ENCODE results near the gene NUDT16L1. TPM values are rescaled to one million over a fixed set of nuclear protein-coding genes. Genes with fewer than 3 reads are reported as not detected.
A peak's percentile ranks its signal among the peaks of the same experiment; 100 is the strongest.

The NUDT16L1 gene
- total RNA-seq, 2 donors from 2014 or later = 16.8 to 24.0 TPM

DNA sequence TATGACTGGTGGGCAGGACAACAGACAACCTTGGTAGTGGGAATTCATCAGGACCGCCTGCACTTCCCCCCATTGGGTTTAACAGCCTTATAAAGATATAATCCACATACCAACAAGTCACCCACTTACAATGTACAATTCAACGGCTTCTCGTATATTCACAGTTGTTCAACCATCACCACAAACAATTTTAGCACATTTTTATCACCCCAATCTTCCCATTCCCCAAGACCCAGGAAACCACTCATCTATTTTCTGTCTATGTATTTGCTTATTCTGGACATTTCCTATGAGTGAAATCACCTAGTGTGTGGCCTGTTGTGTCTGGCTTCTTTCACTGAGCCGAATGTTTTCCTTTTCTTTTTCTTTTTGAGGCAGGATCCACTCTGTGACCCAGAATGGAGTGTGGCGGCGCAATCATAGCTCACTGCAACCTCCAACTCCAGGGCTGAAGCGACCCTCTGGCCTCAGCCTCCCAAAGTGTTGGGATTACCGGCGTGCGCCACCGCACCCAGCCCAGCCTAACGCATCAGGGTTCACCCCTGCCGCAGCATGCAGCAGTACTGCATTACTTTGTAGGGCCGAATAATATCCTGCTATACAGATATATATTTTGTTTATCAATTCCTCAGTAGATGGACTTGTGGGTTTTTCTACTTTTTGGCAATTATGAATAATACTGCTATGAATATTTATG, 29.9 kb downstream of the NUDT16L1 start:
- TF ChIP-seq, protein P1, sequence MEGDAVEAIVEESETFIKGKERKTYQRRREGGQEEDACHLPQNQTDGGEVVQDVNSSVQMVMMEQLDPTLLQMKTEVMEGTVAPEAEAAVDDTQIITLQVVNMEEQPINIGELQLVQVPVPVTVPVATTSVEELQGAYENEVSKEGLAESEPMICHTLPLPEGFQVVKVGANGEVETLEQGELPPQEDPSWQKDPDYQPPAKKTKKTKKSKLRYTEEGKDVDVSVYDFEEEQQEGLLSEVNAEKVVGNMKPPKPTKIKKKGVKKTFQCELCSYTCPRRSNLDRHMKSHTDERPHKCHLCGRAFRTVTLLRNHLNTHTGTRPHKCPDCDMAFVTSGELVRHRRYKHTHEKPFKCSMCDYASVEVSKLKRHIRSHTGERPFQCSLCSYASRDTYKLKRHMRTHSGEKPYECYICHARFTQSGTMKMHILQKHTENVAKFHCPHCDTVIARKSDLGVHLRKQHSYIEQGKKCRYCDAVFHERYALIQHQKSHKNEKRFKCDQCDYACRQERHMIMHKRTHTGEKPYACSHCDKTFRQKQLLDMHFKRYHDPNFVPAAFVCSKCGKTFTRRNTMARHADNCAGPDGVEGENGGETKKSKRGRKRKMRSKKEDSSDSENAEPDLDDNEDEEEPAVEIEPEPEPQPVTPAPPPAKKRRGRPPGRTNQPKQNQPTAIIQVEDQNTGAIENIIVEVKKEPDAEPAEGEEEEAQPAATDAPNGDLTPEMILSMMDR (IDR thresholded peaks at IDR 0.05) = no peak
- no peak overlapping the region for H3K4me3 ChIP-seq
- H3K36me3 ChIP-seq = peaks cover 24% of the 10 kb centered on the region
- no peak for DNase-seq (ENCODE audit: low spot score)
- no peaks in the 10 kb centered on the region for H3K9me3 ChIP-seq
- no peaks in the 10 kb centered on the region for H3K27me3 ChIP-seq (replicated peaks; ENCODE audit: insufficient read depth)
- H3K4me1 ChIP-seq (ENCODE audit: control insufficient read depth in 1 of 2, low read depth in 2 of 2) = peaks cover 0 to 14% of the 10 kb centered on the region in 2 donors
- ATAC-seq (ENCODE audit: insufficient number of reproducible peaks, low FRiP score, low read depth) = no peak
- H3K27ac ChIP-seq = peak overlapping the region; percentile 38 to 70

DNA sequence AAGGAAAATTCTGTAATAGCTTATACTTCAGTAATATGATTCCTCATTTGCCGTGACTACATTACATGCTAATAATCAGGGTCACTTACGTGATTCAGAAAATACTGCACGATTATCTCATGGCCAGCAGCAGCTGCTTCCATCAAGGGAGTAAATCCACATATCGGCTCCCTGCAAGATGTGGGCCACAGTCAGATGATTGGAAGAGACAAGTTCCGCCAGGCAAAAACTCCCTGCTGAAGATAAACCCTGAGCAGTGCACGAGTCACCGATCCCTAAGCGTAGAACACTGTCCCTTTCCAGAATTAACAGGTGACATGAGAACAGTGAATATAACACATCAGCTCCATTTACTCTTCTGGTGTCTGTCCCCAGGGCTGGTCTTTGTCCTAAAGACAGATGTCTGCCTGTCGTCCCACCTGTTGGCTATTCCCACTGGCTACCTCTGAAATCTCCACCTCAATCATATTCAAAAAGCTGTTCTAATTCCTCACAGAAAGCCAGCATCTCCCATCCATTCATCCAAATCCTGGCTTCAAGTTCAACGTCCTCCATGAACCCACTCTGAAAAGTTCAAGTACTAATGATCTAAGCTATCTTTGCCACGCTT, 31.4 kb downstream of the NUDT16L1 start:
- DNase-seq (ENCODE audit: low spot score) = no peak
- H3K27me3 ChIP-seq (replicated peaks; ENCODE audit: insufficient read depth) = no peaks in the 10 kb centered on the region
- no peak overlapping the region for H3K4me3 ChIP-seq
- TF ChIP-seq, protein P1 (IDR thresholded peaks at IDR 0.05) = no peak
- ATAC-seq (ENCODE audit: insufficient number of reproducible peaks, low FRiP score, low read depth) = no peak
- peaks cover 30% of the 10 kb centered on the region for H3K36me3 ChIP-seq
- peaks cover 0 to 14% of the 10 kb centered on the region in 2 donors for H3K4me1 ChIP-seq (ENCODE audit: control insufficient read depth in 1 of 2, low read depth in 2 of 2)
- H3K9me3 ChIP-seq = no peaks in the 10 kb centered on the region
- no peak overlapping the region for H3K27ac ChIP-seq

DNA sequence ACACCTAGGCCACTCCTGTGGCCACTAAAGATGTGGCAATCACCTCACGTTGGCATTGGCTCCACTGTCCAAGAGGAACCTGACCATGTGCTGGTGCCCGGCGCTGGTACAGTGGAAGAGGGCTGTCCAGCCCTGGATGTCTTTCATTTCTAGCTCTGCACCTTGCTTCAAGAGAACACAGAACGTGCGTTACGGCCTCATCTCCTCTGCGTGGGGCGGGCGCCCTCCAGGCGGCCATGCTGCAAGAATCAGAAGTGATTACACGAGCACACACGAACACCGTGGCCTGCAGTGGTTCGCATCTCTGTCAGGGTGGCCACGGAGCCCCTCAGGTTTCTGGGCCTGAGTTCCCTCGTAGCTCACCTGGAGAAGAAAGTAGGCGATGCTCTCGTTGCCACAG, 33.3 kb downstream of the NUDT16L1 start:
- Histone ChIP-seq H3K27ac (no peak overlapping the region), H3K9me3 (no peaks in the 10 kb centered on the region), H3K4me3 (no peak overlapping the region), H3K4me1 (ENCODE audit: control insufficient read depth in 1 of 2, low read depth in 2 of 2) (peaks cover 0 to 14% of the 10 kb centered on the region in 2 donors), H3K27me3 (replicated peaks; ENCODE audit: insufficient read depth) (no peaks in the 10 kb centered on the region), H3K36me3 (peaks cover 36% of the 10 kb centered on the region)
- DNase-seq (ENCODE audit: low spot score) = no peak
- TF ChIP-seq, protein P1 (IDR thresholded peaks at IDR 0.05) = no peak
- no peak for ATAC-seq (ENCODE audit: insufficient number of reproducible peaks, low FRiP score, low read depth)

DNA sequence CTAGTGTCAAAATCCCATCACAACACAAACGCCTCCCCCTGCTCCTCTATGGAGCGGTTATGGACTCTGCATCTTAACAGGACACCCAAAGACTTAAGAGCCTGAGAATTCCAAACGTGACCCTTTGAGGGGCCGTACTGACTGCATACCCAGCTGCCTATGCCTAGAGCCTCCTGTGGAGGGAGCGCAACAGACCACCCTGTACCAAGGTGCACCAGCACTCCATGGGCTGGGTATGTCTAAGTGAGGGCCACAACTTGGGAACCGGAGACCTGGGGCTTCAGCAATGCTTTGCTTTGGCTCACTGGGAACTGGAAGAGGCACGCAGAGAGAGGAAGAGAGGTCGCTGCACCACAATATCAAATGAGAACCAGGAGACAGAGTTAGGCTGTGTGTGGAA, 35.3 kb downstream of the NUDT16L1 start:
- no peak overlapping the region for H3K4me3 ChIP-seq
- peaks cover 6 to 8% of the 10 kb centered on the region in 2 donors for H3K4me1 ChIP-seq (ENCODE audit: control insufficient read depth in 1 of 2, low read depth in 2 of 2)
- no peaks in the 10 kb centered on the region for H3K27me3 ChIP-seq (replicated peaks; ENCODE audit: insufficient read depth)
- H3K9me3 ChIP-seq = no peaks in the 10 kb centered on the region
- TF ChIP-seq, protein P1 (IDR thresholded peaks at IDR 0.05) = no peak
- ATAC-seq (ENCODE audit: insufficient number of reproducible peaks, low FRiP score, low read depth) (no peak), DNase-seq (ENCODE audit: low spot score) (no peak)
- H3K36me3 ChIP-seq = peaks cover 36% of the 10 kb centered on the region
- no peak overlapping the region for H3K27ac ChIP-seq

DNA sequence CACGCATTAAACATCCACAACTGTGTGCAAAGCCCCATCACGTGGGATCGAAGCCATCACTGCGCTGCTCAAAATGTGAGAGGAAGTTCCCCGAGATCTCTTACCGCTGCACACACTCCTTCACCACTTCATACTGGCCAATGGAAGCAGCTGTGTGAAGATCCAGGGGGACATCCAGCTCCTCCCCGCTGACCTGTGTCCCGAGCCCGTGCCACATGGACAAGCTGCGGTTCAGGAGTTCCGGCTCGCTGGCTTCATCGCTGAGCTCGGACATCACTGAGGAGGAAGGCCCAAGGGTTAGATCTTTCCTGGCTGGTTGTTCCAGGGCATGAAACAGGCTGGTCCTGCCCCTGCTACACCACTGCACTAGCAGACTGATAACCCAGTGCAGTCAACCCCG, 36.5 kb downstream of the NUDT16L1 start:
- H3K4me3 ChIP-seq = no peak overlapping the region
- no peak for ATAC-seq (ENCODE audit: insufficient number of reproducible peaks, low FRiP score, low read depth)
- peaks cover 33% of the 10 kb centered on the region for H3K36me3 ChIP-seq
- peaks cover 4 to 8% of the 10 kb centered on the region in 2 donors for H3K4me1 ChIP-seq (ENCODE audit: control insufficient read depth in 1 of 2, low read depth in 2 of 2)
- TF ChIP-seq, protein P1 (IDR thresholded peaks at IDR 0.05) = no peak
- no peaks in the 10 kb centered on the region for H3K9me3 ChIP-seq
- H3K27ac ChIP-seq = no peak overlapping the region
- no peak for DNase-seq (ENCODE audit: low spot score)
- no peaks in the 10 kb centered on the region for H3K27me3 ChIP-seq (replicated peaks; ENCODE audit: insufficient read depth)

Data from thoracic aorta (tissue), 2 donors.